GM18520 (cell line): ENCODE results near the gene HECTD4.
"Not testable (repeated sequence)": the region's sequence is repeated elsewhere in the genome, so short reads cannot be mapped to it uniquely, and the experiment has no call there.

Source experiments
- ATAC-seq: cut with Tn5 transposase; IDR thresholded peaks from one replicate; pipeline ENCODE4 v1.9.1; 2021; ENCODE audit not compliant: unreplicated experiment

HECTD4 gene, protein sequence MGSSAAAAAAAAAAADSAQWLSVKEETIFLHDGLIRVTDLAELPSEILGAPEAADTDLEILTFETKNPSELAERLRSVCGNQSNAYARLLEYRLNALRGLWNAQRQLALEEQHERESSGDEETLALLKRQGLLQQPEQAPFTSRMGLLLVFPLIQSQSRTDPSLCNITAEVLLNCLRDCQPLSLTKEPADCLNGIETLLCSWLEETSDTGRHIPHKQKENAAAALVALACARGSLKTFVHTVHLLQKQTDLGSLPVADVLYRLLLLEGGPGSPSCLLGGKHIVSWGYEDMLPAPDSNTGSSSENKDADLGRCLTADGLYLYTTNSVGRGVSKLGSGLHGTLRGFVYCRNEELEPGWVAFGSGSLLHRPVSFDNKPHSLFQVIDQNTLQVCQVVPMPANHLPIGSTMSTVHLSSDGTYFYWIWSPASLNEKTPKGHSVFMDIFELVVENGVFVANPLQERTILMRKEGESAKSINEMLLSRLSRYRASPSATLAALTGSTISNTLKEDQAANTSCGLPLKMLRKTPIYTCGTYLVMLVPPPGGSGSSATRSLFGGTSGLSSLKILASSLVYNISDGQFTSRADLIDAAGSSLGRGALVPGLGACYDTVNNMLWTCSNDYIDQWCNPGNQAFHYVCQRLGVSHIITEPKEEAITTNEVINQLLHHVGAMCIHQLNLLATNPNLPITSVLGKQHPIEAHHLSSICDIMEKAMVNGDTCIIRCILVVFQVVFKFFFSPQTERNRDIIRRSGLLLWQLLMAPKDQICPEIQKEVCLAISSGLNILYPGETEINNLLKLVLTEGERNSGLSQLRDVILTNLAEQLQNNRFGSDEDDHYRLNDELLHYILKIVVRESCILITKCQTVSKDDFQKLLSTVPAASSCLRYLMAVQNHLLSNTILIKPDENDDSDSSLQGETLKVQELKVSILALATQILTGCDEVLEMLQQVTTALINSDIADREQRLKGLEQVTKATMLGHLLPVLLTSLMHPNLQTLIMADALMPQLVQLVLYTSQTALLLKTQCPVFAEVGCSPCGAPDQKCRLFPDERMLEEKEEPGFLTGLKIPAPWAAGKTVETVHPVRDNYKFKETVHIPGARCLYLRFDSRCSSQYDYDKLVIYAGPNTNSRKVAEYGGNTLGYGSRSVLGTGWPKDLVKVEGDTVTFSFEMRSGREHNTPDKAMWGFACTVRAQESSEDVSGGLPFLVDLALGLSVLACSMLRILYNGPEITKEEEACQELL (N-terminal part only)

DNA sequence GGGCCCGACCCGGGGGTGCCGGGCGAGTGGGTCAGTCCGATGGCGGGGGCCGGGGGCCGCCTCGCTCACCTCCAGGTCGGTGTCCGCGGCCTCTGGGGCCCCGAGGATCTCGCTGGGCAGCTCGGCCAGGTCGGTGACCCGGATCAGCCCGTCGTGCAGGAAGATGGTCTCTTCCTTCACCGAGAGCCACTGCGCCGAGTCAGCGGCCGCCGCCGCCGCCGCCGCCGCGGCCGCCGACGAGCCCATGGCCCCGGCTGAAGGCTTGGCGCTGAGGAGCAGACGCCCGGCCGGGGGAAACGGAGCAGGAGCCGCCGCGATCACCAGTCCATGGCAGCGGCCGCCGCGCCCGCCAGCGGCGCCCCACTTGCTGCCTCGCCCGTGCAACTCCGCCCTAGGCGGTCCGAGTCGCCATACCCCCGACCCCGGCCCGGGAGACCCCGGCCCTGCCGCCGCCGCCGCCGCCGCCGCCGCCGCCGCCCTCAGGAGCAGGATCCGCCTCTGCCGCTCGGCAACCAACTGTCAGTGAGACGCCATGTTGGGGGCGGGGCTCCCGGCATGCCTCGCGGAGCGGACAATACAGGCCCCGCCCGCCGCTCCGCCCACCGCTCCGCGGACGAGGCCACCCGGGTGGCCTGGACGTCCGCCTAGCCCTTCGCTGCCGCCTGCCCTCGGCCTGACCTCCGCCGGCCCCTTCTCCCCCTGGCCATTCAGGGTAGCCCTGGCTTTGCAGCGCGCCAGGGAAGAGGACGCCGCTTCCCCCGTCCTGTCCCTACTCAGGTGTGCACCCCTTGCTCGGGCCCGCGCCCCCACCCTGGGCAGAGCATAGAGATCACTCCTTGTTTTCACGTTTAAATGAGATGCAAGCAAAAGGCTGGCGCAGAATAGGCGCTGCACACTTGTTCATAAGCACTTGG is at the start of gene HECTD4:
Gene HECTD4, minus strand, starts transcription at position 549 of the 914 bp plus-strand sequence. Its CDS starts 303 bp downstream, at position 246.
- ATAC-seq, result peak; percentile 89

DNA sequence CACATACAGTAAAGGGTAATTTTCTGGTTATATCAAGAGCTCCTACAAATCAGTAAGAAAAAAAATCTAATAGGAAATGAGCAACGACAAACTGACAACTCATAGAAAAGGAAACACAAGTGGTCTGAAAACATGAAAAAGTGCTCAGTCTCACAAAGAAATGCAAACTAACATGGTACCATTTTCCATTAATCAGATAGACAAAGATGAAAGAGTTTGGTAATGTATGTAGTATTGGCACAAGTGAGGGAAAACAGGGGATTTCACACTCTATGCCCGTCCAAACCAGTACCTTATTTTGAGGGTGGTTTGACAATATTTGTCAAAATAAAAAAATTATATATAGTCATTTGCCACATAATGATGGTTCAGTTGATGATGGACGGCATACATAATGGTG is 49.7 kb upstream of the HECTD4 start:
- ATAC-seq, result no peak

DNA sequence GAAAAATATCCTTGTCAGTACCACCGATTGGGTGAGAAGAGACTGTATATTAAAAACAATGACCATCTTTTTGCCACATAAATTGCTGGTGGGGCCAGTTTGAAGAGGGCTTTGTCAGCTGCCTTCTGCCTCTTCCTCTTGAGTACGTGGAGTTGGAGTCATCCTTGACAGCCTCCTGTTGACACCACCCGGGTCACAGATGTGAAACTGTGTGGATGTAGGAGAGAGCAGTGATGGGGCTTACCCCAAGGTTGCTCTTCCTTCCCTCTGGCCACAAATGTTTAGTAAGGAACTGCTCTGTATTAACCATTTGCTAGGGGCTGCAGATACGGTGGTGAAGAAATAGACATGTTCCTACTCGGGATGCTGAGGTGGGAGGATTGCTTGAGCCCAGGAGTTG is 48.7 kb upstream of the HECTD4 start:
- no peak for ATAC-seq

DNA sequence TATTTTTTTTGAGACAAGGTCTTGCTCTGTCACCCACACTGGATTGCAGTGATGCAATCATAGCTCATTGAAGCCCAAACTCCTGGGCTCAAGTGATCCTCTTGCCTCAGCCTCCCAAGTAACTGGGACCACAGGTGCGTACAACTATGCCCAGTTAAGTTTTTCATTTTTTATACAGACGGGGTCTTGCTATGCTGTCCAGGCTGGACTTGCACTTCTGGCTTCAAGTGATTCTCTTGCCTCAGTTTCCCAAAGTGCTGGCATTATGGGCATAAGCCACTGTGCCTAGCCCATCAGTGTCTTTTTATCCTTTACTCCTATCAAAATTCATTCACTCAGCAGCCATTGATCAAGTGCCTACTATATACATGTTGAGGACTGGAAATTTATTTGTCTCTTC is 45.5 kb upstream of the HECTD4 start:
- no peak for ATAC-seq

DNA sequence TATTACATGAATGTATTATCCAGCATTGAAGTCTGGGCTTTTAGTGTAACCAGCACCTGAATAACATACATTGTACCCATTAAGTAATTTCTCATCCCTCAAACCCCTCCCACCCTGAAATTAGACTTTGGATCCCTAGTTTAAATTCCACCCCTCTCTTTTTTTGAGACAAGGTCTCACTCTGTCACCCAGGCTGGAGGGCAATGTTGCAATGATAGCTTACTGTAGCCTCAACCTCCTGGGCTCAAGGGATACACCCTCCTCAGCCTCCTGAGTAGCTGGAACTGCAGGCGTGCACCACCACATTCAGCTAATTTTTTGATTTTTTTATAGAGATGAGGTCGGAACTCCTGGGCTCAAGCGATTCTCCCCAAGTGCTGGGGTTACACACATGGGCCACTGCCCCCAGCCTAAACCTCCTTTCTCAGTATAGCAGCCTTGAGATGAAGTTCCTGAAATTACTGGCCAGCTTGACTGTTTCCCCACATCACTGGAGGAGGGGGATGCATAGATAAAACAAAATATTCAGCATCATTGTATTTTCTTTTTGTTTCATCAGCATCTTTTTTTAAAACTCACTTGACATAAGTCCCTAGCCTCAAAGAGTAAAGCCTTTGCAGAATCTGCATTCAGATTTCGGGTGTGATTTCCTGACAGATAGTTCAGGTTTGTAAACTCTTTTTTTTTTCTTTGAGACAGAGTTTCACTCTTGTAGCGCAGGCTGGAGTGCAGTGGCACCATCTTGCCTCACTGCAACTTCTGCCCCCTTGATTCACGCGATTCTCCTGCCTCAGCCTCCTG is 43.6 kb upstream of the HECTD4 start:
- ATAC-seq, result no peak

DNA sequence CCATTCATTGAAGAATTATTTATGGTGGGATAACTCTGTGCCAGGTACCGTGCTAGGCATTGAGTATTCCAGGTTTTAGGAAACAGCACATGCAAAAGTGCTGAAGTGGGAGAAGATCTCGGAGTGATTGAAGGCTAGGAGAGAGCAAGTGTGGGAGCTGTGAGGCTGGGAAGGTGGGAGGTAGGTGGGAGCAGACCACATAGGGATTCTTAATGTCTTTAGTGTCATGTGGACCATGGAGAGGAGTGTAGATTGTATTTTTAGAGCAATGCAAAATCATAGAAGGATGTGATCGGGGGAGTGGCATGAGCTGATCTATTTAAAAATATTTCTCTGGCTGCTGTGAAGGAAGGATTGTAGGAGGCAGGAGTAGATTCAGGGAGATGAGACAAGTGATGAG is 41.9 kb upstream of the HECTD4 start:
- no peak for ATAC-seq

DNA sequence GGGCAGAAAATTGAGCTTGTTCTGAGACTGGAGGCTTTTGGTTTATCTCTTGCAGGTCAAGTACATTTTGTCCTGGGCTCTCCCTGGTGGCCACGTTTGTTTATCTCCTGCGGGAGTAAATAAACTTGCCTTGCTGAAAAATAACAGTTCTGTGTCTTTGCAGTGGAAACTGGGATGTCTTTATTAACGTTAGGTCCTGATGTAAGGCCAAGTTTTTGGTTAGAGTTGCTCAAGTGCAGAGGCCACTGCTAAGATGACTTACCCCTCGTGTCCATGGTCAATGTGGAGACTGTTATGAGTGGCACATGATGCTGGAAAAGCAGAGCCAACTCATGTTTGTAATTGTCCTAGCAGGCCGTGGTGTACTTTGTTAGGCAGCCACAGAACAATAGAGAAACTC is 40.3 kb upstream of the HECTD4 start:
- ATAC-seq, result no peak

DNA sequence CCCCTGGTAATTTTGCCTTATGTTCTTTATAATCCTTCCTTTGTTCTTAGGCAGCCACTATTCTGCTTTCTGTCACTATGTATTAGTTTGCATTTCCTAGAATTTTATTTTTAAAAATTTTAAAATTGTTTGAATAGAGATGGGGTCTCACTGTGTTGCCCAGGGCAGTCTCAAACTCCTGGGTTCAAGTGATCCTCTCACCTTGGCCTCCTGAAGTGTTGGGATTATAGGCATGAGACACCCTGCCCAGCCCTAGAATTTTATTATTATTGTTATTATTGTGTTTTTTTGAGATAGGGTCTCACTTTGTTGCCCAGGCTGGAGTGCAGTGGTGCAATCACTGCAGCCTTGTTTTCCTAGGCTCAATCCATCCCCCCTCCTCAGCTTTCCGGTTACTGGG is 39.1 kb upstream of the HECTD4 start:
- ATAC-seq, result no peak

DNA sequence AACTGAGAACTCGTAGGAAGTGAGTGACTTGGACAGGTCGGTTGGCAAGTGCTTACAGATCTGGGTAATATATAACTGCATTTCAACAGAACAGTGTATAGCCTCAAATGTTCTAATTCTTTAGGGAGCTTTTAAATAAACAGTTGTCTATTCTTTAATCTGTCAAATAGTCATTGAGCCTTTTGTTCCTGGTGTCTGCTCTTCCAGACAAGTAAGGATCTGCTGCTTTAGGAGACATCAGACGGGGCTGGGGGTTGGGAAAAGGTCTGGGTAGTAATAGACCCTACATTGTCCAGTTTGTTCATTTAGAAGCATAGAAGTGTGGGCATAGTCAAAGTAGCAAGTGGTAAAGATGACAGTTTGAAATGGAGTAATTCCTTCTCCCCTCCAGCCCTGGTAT is 38.5 kb upstream of the HECTD4 start:
- no peak for ATAC-seq

DNA sequence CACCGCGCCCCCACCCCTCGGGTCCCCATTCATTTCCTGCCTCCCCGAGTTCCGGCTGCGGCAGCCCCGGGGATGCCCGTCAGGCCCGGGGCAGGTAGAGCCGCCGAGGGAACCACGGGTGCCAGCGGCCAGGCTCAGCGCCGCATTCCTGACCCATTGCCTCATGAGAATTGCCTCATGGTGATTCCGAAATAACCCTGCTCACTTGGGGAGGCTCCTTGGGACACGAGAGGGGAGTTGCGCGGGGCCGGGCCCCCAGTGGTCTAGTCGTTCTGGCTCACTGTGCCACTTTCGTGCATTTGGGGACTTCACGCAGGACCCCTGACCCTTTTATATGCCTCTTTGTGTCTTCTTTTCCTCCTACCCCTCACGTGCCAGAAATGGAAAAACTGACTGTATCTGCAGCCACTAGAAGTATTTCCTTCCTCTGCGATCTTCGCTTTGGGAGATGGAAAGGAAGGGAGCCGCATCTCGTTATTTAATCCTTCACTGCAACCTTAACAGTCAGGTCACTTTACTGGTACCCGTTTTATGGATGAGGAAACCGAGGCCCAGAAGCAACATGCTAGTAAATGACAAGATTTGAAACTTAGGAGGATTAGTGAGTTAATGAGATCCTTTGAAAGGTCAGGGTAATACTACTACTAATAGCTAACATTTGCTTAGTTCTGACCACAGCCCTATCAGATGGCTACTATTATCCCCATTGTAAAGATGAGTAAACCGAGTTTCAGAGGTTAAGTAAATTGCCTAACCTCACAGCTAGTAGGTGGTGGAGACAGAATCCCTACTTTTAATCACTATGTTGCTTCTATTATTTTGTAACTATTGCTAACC is 37.3 kb upstream of the HECTD4 start:
- ATAC-seq, result peak; percentile 30

DNA sequence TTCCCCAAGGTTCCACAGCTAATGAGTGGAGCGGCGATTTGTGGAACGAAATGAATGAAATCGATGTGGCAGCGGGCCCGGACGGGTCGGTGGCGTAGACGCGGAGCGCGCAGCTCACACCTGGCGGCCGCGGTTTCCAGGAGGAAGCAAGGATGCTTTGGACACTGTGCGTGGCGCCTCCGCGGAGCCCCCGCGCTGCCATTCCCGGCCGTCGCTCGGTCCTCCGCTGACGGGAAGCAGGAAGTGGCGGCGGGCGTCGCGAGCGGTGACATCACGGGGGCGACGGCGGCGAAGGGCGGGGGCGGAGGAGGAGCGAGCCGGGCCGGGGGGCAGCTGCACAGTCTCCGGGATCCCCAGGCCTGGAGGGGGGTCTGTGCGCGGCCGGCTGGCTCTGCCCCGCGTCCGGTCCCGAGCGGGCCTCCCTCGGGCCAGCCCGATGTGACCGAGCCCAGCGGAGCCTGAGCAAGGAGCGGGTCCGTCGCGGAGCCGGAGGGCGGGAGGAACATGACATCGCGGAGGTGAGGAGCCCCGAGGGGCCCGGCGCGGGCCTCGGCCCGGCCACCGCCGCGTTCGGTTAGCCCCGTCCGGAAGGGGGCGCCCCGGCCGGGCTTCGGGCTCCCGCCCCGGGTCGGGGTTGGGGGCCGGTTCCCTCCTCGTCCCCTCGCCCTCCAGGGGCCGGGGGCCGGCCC is 36.5 kb upstream of the HECTD4 start, which contains the start of gene PTPN11:
Gene PTPN11, plus strand, starts transcription at position 340 of the 689 bp plus-strand sequence. Its CDS starts 165 bp downstream, at position 505.
- ATAC-seq, result peak; percentile 51

DNA sequence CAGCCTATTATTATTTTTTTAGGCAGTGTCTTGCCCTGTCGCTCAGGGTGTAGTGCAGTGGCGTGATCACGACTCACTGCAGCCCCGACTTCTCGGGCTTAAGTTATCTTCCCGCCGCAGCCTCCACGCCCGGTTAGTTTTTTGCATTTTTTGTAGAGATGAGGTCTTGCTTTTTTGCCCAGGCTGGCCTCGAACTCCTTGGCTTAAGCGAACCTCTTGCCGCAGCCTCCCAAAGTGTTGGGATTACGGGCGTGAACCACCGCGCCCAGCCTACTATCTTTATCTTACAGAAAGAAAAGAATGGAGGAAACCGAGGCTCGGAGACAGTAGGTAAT is 36.0 kb upstream of the HECTD4 start:
- ATAC-seq, result no peak

DNA sequence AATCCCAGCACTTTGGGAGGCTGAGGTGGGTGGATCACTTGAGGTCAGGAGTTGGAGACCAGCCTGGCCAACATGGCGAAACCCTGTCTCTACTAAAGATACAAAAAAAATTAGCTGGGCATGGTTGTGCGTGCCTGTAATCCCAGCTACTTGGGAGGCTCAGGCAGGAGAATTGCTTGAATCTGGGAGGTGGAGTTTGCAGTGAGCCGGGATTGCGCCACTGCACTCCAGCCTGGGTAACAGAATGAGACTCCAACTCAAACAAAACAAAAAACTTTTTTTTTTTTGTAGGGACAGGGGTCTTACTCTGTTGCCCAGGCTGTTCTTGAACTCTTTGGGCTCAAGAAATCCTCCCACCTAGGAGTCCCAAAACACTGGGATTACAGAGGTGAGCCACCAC is 33.2 kb upstream of the HECTD4 start:
- ATAC-seq, result not testable (repeated sequence)

DNA sequence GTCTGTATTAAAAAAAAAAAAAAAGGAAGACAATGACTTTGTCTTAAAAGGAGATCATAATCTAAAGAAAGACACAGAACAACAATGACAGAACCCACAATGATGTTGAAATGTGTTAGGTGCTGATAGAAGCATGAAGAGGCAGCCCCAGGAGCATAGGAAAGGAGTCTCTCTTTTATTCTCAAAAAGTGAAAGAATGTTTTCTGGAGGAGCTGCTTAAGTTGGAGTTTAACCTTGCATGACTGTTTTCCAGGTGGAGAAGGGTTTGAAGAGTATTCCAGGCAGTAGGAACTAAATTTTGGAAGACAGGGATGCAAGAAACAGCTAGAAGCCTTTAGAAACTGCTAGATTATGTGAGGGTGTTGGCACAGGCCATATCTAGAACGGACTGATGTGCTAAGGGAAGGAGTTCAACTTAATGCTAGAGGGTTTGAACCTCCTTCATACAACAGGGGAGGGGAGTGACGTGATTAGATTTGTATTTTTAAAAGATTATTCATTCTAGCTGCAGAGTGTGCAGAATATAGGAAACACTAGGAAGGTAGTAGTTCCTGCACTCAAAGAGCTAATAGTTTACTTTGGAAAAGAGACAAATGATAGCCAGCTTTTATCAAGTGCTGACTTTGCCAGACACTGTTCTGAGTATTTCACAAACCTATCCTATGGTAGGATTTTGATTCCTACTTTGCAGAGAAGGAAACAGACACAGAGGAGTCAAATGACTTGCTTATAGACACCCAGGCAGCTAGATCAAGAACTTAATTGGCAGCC is 31.8 kb upstream of the HECTD4 start:
- ATAC-seq, result no peak

DNA sequence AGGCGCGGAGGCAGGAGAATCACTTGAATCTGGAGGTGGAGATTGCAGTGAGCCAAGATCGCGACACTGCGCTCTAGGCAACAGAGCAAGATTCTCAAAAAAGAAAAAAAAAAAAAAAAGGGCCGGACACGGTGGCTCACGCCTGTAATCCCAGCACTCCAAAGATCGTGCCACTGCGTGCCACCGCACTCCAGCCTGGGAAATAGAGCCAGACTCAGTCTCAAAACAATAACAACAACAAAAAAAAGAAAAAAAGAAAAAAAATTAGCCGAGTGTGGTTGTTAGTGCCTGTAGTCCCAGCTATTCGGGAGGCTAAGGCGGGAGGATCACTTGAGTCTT is 27.6 kb upstream of the HECTD4 start:
- no peak for ATAC-seq

DNA sequence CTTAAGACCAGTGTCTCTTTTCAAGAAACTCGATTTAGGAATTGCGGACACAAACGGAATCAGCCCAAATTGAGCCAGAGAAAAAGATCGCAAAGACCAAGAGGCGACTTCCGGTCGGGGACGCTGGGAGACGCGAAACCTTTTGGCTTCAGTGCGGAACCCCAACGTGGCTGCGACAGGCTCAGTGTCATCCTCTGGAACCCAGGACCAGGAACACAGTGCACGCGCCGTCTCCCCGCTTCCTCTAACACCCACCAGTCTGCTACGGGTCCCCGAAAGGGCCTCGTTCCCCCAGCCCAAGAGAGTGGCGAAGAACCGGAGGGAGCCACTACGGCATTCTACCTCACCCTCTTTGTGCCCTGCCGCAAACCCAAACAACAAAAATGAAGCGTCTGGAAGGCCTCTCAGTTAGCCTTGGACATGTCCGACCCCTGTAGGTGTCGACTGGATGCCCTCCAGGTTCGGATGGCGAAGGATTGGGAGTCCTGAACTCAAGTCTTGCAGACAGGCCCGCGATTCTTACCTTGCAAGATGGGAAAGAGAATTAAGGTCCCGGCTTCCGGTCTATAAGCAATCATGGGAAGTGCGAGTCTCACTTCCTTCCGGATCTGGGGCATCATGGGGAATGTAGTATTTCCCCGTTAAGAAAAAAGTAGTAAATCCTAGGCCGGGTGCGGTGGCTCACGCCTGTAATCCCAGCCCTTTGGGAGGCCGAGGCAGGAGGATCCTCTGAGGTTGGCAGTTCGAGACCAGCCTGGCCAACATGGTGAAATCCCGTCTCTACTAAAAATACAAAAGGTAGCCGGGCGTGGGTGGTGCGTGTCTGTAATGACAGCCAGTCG is 27.1 kb upstream of the HECTD4 start, which contains the start of gene RPL6:
Gene RPL6, minus strand, starts transcription at position 542 of the 842 bp plus-strand sequence. CDS start 949 bp downstream, outside the sequence.
- ATAC-seq, result no peak
